Measurements from ENCODE around the gene ISG20.

DNA sequence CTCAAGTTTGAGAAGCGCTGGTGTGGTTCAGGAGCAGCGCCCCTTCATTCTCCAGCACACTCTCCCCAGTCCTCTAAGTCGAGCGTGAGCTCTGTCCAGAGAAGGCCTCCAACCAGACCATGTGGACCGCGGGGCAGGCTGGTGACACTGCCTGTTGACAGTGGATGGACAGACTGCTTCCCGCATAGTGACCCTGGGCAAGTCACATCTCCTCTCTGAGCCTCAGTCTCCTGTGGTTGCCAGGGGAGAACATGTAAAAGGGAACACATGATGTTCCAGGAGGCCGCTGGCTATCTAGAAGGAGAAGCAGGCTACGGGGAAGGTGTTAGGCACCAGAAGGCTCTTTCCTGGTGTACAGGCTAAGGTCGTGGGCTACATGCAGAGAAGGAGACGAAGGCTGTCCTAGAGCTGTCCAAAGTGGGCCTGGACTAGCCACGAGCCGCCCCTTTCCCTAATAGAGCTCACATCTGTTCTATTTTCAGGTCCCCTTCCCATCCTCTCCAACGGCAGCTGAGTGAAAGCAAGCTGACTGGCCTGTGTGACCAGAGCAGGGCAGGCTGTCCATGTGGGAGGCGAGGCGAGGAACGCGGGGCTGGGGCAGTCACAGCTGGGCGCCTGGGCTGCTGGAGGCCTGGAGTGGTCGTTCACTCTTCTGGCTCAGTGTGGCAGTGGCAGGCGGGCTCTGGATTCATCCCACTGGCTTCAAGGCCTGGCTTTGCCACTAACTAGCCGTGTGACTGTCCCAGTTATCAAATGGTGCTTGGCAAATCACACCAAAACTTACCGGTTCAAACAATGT lies 11.1 kb downstream of the ISG20 start:
- TF ChIP-seq, protein P1, sequence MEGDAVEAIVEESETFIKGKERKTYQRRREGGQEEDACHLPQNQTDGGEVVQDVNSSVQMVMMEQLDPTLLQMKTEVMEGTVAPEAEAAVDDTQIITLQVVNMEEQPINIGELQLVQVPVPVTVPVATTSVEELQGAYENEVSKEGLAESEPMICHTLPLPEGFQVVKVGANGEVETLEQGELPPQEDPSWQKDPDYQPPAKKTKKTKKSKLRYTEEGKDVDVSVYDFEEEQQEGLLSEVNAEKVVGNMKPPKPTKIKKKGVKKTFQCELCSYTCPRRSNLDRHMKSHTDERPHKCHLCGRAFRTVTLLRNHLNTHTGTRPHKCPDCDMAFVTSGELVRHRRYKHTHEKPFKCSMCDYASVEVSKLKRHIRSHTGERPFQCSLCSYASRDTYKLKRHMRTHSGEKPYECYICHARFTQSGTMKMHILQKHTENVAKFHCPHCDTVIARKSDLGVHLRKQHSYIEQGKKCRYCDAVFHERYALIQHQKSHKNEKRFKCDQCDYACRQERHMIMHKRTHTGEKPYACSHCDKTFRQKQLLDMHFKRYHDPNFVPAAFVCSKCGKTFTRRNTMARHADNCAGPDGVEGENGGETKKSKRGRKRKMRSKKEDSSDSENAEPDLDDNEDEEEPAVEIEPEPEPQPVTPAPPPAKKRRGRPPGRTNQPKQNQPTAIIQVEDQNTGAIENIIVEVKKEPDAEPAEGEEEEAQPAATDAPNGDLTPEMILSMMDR (IDR thresholded peaks at IDR 0.05) = no peak
- TF ChIP-seq ZFX (IDR thresholded peaks at IDR 0.05; ENCODE audit: borderline replicate concordance) = no peak

Measured in 22Rv1 (cell line).